WTC11 (cell line): ENCODE measurements around the gene RAD21L1.

Source experiments
- ARID4B ChIP-seq: sonication (generic); formaldehyde crosslinking; IDR thresholded peaks from 2 replicates; pipeline ENCODE4 v1.8.0; 2023; ENCODE audit warnings: missing genetic modification reagents, mild to moderate bottlenecking, borderline replicate concordance
- ATF2 ChIP-seq: sonication (generic); formaldehyde crosslinking; IDR thresholded peaks from 2 replicates; pipeline ENCODE4 v1.8.1; 2022; ENCODE audit warnings: low read depth, missing genetic modification reagents, borderline replicate concordance
- CBFB ChIP-seq: sonication (generic); formaldehyde crosslinking; IDR thresholded peaks from 2 replicates; pipeline ENCODE4 v1.8.1; 2022; ENCODE audit warnings: mild to moderate bottlenecking, low read depth, missing genetic modification reagents
- CTCF ChIP-seq: fragments of 200-600 bp; IDR thresholded peaks from 2 replicates; pipeline ENCODE4 v1.8.0; 2022; ENCODE audit warnings: antibody characterized with exemption
- JUN ChIP-seq: sonication (generic); formaldehyde crosslinking; IDR thresholded peaks from 2 replicates; pipeline ENCODE4 v1.8.0; 2023; ENCODE audit warnings: mild to moderate bottlenecking, missing genetic modification reagents
- KAT7 ChIP-seq: sonication (generic); formaldehyde crosslinking; IDR thresholded peaks from 2 replicates; pipeline ENCODE4 v1.8.1; 2023; ENCODE audit warnings: missing genetic modification reagents, mild to moderate bottlenecking, borderline replicate concordance
- MLX ChIP-seq: sonication (generic); formaldehyde crosslinking; IDR thresholded peaks from 2 replicates; pipeline ENCODE4 v1.8.1; 2023; ENCODE audit warnings: mild to moderate bottlenecking, missing genetic modification reagents, moderate library complexity
- NR1H2 ChIP-seq: sonication (generic); formaldehyde crosslinking; IDR thresholded peaks from 2 replicates; pipeline ENCODE4 v1.9.0; 2021; ENCODE audit warnings: mild to moderate bottlenecking, moderate library complexity, missing genetic modification reagents
- SMAD3 ChIP-seq: sonication (generic); formaldehyde crosslinking; IDR thresholded peaks from 2 replicates; pipeline ENCODE4 v1.8.0; 2022; ENCODE audit warnings: missing genetic modification reagents, mild to moderate bottlenecking, borderline replicate concordance
- SP1 ChIP-seq: sonication (generic); formaldehyde crosslinking; conservative IDR thresholded peaks from 2 replicates; pipeline ENCODE4 v1.8.1; 2022; ENCODE audit warnings: missing genetic modification reagents
- TEAD4 ChIP-seq: sonication (generic); formaldehyde crosslinking; IDR thresholded peaks from 2 replicates; pipeline ENCODE4 v1.8.0; 2022; ENCODE audit warnings: mild to moderate bottlenecking, missing genetic modification reagents
- ZBTB43 ChIP-seq: sonication (generic); formaldehyde crosslinking; IDR thresholded peaks from 2 replicates; pipeline ENCODE4 v1.8.1; 2023; ENCODE audit warnings: mild to moderate bottlenecking, missing genetic modification reagents
- ZNF138 ChIP-seq: sonication (generic); formaldehyde crosslinking; conservative IDR thresholded peaks from 2 replicates; pipeline ENCODE4 v1.8.1; 2022; ENCODE audit warnings: mild to moderate bottlenecking, moderate library complexity, missing genetic modification reagents
- ZNF396 ChIP-seq: fragments of 250-450 bp; sonication (Bioruptor Pico); IDR thresholded peaks from 2 replicates; pipeline ENCODE4 v1.8.0; 2021; ENCODE audit warnings: mild to moderate bottlenecking, moderate library complexity, borderline replicate concordance

- no peak for TF ChIP-seq CTCF
- no peak for TF ChIP-seq SMAD3
- TF ChIP-seq ATF2 (CRISPR knock-in tag): no peak
- no peak for TF ChIP-seq ZNF396 (CRISPR knock-in tag)
- TF ChIP-seq CBFB (CRISPR knock-in tag): no peak
- no peak for TF ChIP-seq ZBTB43 (CRISPR knock-in tag)
- TF ChIP-seq NR1H2 (CRISPR knock-in tag): no peak
- TF ChIP-seq SP1 (CRISPR knock-in tag): no peak
- no peak for TF ChIP-seq ZNF138 (CRISPR knock-in tag)
- no peak for TF ChIP-seq TEAD4 (CRISPR knock-in tag)
- TF ChIP-seq KAT7 (CRISPR knock-in tag): no peak
- TF ChIP-seq JUN (CRISPR knock-in tag): no peak
- no peak for TF ChIP-seq MLX (CRISPR knock-in tag)
- TF ChIP-seq ARID4B (CRISPR knock-in tag): no peak
These were observed 68.7 kb downstream of the RAD21L1 start for GRCh38 chr20:1294497-1294896.
